Lower leg skin (tissue), 4 donors: ENCODE measurements around the gene NEU2. TPM values are rescaled to one million over a fixed set of nuclear protein-coding genes. Genes with fewer than 3 reads are reported as not detected.

ENCODE experiments used
- DNase-seq, 2 donors: peaks; one replicate each; pipeline ENCODE4 v3.0.0-alpha.2; 2019; ENCODE audit warnings: low spot score in 2 of 2
- H3K4me3 ChIP-seq: fragments of 200-600 bp; sonication (generic); 2 replicates; pipeline ENCODE4 v1.5.1; 2017; ENCODE audit warnings: mild to moderate bottlenecking, low read depth; ENCODE audit not compliant: poor library complexity, severe bottlenecking
- POLR2A ChIP-seq, 2 donors: fragments of 450-650 bp; IDR thresholded peaks; one replicate each; pipeline ENCODE4 v1.6.1; 2016 to 2017; ENCODE audit warnings: antibody characterized with exemption in 2 of 2, mild to moderate bottlenecking in 1 of 2, moderate library complexity in 1 of 2
- WGBS, 2 donors: methylation state at CpG; one replicate each; pipeline ENCODE4 v1.1.5; 2018; 5-methylcytosine and 5-hydroxymethylcytosine counted together
- intact Hi-C: fragments of 100-400 bp; cut with DNase I; formaldehyde crosslinking; loops from one replicate; pipeline ENCODE4 v1.15.0; 2023; ENCODE audit warnings: low total_unique reads
- total RNA-seq, 4 donors: library from RNA; depleted of rRNA; stranded (reverse); fragments of >200 nt; gene quantifications; one replicate each; pipeline ENCODE4 v1.1.0, GENCODE V29; 2016
- TF ChIP-seq, protein P1 (sequence below), 3 donors: fragments of 450-650 bp; IDR thresholded peaks; one replicate each; pipeline ENCODE4 v1.5.1; 2016; ENCODE audit warnings: antibody characterized with exemption in 3 of 3, mild to moderate bottlenecking in 3 of 3, moderate library complexity in 2 of 3

NEU2 gene
- total RNA-seq, 4 donors from 2014 or later: 1.3 to 29.9 (median 14.2) TPM

DNA sequence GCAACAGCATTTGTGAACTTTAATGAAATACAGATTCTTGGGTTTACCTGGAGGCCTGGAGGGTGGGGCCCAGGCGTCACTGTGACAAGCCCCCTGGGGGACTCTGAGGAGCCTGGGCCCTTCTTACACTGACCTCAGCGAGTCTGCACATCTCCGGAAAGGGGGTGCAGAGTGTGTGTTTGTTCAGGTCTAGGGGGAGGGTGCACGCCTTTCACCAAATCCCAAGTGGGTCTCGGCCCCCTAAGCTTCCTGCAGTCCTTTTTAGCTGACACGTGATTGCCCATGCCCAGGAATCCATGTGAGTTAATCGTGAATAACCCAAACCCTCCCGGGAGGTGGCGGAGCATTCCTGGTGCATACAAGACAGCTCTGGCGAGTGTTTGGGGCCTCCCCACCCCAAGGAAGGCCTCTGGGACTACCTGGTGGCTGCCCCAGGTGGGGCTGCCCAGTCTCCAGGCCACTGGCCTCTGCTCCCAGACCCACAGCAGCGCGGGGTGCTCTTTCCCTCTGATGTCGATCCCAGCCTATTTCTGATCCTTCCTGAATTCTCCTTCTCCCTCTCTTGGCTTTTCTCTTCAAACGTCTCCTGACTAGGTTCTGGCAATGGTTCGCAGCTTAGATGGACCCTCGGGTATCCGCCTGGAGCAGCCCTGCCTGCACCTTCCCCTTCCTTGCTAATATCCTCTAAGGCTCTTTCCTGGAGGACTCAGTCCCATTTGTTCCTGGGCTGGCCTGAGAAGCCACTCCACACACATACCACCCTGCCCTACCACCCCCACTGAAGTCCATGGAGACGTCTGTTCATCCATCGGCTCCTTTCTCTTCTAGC is 29.4 kb upstream of the NEU2 start:
- intact Hi-C loops: no loop called here
- peak in 1 of 2 donors; percentile 72 for DNase-seq
- H3K4me3 ChIP-seq: no peak overlapping the region
- WGBS, 2 donors: 86 to 92% methylated on average over 19 of the region's 19 CpGs
- TF ChIP-seq, protein P1, sequence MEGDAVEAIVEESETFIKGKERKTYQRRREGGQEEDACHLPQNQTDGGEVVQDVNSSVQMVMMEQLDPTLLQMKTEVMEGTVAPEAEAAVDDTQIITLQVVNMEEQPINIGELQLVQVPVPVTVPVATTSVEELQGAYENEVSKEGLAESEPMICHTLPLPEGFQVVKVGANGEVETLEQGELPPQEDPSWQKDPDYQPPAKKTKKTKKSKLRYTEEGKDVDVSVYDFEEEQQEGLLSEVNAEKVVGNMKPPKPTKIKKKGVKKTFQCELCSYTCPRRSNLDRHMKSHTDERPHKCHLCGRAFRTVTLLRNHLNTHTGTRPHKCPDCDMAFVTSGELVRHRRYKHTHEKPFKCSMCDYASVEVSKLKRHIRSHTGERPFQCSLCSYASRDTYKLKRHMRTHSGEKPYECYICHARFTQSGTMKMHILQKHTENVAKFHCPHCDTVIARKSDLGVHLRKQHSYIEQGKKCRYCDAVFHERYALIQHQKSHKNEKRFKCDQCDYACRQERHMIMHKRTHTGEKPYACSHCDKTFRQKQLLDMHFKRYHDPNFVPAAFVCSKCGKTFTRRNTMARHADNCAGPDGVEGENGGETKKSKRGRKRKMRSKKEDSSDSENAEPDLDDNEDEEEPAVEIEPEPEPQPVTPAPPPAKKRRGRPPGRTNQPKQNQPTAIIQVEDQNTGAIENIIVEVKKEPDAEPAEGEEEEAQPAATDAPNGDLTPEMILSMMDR (IDR thresholded peaks at IDR 0.05): no peak
- TF ChIP-seq POLR2A (IDR thresholded peaks at IDR 0.05): no peak

DNA sequence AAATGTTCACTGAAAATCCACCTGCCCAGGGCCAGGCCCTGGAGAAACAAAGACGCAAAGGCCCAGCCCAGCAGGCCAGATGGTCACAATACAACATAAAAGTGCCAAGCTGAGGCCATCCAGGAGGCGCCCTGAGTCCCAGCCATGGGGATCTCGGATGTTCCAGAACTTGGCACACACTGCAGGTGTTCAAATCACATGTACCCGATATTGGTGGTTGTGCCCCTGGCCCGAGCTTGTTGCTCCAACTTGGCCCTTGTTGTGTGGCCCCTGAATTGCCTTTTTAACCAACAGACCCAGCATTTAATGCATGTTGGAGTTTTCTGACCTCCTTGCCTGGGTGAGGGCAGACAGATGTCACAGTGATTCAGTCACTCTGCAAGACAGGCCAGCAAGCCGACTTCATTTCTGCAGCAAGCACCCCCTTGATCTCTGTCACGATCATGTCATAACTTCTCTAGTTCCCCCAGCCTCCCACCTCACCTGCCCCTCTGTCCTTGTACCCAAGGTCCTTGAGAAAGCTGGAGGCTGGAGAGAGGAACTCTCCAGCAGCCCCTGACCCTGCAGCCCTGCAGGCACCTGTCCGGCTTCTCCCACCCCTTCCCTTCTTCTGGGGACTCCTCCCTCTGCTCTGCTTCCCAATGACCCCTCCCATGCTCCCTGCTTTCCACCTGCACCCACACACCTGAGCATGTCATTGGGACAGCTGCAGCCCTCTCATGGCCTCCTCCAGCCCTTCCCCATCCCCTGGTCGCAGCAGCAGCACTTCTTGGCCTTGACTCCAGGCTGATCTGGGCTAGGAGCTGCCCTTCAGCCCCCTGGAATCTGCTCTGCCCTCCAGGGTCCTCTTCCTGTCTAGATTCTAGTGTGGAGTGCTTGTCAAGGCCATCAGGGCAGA is 28.6 kb upstream of the NEU2 start:
- 80 to 82% methylated on average over 9 of the region's 9 CpGs for WGBS, 2 donors
- intact Hi-C loops: no loop called here
- DNase-seq: peak in 1 of 2 donors; percentile 75
- H3K4me3 ChIP-seq: no peak overlapping the region
- TF ChIP-seq, protein P1 (IDR thresholded peaks at IDR 0.05): no peak
- TF ChIP-seq POLR2A (IDR thresholded peaks at IDR 0.05): no peak

GRCh38 chr2:233005096-233005495 is 27.4 kb upstream of the NEU2 start:
- DNase-seq: peak in 1 of 2 donors; percentile 69

DNA sequence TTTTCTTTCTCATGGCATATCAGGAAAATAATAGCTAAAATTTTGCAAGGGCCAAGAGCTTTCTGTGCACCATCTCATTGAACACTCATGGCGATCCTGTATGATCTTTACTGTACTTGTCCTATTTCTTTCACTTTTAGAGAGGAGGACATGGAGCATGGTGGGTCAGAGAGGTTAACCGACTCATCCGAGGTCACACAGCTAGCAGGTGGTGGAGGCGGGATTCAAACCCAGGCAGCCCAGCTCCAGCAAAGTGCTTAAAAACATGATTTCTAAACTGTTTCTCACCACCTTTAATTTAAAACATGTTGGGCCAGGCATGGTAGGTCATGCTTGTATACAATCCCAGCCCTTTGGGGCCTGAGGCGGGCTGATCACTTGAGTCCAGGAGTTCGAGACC is 25.8 kb upstream of the NEU2 start:
- WGBS, 2 donors: 93 to 95% methylated on average over 6 of the region's 6 CpGs
- H3K4me3 ChIP-seq: no peak overlapping the region
- no peak for TF ChIP-seq POLR2A (IDR thresholded peaks at IDR 0.05)
- DNase-seq: peak in 1 of 2 donors; percentile 31
- intact Hi-C loops: no loop called here

More at GRCh38 chr2:233005096-233005495, 27.4 kb upstream of the NEU2 start:
- intact Hi-C loops: no loop called here
- TF ChIP-seq, protein P1 (IDR thresholded peaks at IDR 0.05): no peak
- TF ChIP-seq POLR2A (IDR thresholded peaks at IDR 0.05): no peak
- H3K4me3 ChIP-seq: no peak overlapping the region
- 92 to 95% methylated on average over 6 of the region's 6 CpGs for WGBS, 2 donors

DNA sequence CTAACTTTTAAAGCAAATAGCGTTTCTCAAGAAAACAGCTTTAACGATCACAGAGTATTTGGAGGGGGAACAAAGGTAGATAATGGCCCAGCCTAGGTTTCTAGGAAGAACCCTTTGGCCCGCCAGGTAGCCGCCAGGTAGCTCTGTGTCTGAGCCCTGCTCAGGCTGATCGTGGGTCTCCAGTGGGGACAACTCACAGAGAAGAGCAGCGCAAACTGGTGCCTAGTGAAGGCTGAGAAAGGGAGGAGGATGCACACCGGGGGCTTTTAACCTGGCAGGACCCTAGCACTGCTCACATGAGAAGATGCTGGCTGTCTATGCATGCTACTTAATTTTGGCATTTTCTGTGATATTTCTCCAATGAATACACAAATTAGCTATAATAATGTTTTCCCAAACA is 25.2 kb upstream of the NEU2 start:
- peak in 1 of 2 donors; percentile 45 for DNase-seq
- WGBS, 2 donors: 83 to 90% methylated on average over 7 of the region's 7 CpGs
- H3K4me3 ChIP-seq: no peak overlapping the region
- intact Hi-C loops: no loop called here
- no peak for TF ChIP-seq POLR2A (IDR thresholded peaks at IDR 0.05)

DNA sequence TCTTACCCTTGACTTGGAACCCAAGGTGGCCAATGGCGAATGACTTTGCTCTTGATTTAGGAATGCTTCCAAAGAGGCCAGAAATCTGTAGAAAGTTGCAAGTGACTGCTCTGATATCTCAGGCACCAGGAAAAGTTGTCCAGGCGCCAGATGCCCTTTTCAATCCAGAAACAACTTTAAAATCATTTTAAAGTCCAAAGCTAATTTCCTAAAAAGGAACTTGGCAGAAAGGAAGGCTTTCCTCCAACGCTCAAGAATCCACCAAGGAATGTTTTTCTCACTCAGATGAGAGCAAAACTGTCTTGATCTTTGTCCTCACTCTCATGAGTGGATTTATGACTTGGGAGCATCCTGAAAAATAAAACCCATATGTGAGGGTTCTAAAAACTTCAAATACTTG is 24.7 kb upstream of the NEU2 start:
- no peak for DNase-seq
- WGBS, 2 donors: 54 to 69% methylated on average over 3 of the region's 3 CpGs
- TF ChIP-seq, protein P1 (IDR thresholded peaks at IDR 0.05): no peak
- no peak for TF ChIP-seq POLR2A (IDR thresholded peaks at IDR 0.05)
- H3K4me3 ChIP-seq: no peak overlapping the region
- intact Hi-C loops: no loop called here
